Sigmoid colon (tissue), 7 donors: Measurements from ENCODE around the gene APOBEC4. TPM values are rescaled to one million over a fixed set of nuclear protein-coding genes. Genes with fewer than 3 reads are reported as not detected.
"Not testable (repeated sequence)": the region's sequence is repeated elsewhere in the genome, so short reads cannot be mapped to it uniquely, and the experiment has no call there.

Experiments
- DNase-seq: peaks from one replicate; pipeline ENCODE4 v3.0.0-alpha.2; 2019
- H3K27ac ChIP-seq, 4 donors: fragments of 200-600 bp; sonication (generic); one replicate each; pipeline ENCODE4 v1.5.1; 2016 to 2019; ENCODE audit warnings: mild to moderate bottlenecking in 1 of 4
- H3K27me3 ChIP-seq, 3 donors: fragments of 200-600 bp; sonication (generic); one replicate each; pipeline ENCODE4 v1.5.1; 2019; ENCODE audit warnings: mild to moderate bottlenecking in 1 of 3
- H3K36me3 ChIP-seq, 4 donors: fragments of 200-600 bp; sonication (generic); one replicate each; pipeline ENCODE4 v1.5.1; 2016 to 2019
- H3K4me1 ChIP-seq, 4 donors: fragments of 200-600 bp; sonication (generic); one replicate each; pipeline ENCODE4 v1.5.1; 2017 to 2019
- H3K4me3 ChIP-seq, 4 donors: fragments of 200-600 bp; sonication (generic); one replicate each; pipeline ENCODE4 v1.5.1; 2017 to 2019; ENCODE audit warnings: mild to moderate bottlenecking in 2 of 4, moderate library complexity in 1 of 4
- H3K9me3 ChIP-seq, 4 donors: fragments of 200-600 bp in 3 of 4; sonication (generic) in 3 of 4; one replicate each; pipeline versions ENCODE4 v1.5.1 to v1.6.1; 2013 to 2019
- CTCF ChIP-seq, 4 experiments: fragments of 450-650 bp in 3 of 4; fragments of 200-600 bp in 1 of 4; IDR thresholded peaks; one replicate each; pipeline ENCODE4 v1.5.1; 2016 to 2019; ENCODE audit warnings: antibody characterized with exemption in 4 of 4, mild to moderate bottlenecking in 3 of 4, moderate library complexity in 2 of 4
- EP300 ChIP-seq, 4 donors: sonication (generic); formaldehyde crosslinking; IDR thresholded peaks; one replicate each; pipeline ENCODE4 v1.6.1; 2017; ENCODE audit warnings: antibody characterized with exemption in 4 of 4
- POLR2A ChIP-seq, 2 donors: fragments of 450-650 bp; IDR thresholded peaks; one replicate each; pipeline ENCODE4 v1.6.1; 2016; ENCODE audit warnings: antibody characterized with exemption in 2 of 2, mild to moderate bottlenecking in 2 of 2, moderate library complexity in 2 of 2
- POLR2AphosphoS5 ChIP-seq, 4 donors: sonication (generic); formaldehyde crosslinking; IDR thresholded peaks; one replicate each; pipeline ENCODE4 v1.6.1; 2017; ENCODE audit warnings: antibody characterized with exemption in 4 of 4
- WGBS, 2 donors: extraction: QIAGEN DNeasy Blood & Tissue Kit; methylation state at CpG; one replicate each; pipeline ENCODE4 v1.1.7; 2013; 5-methylcytosine and 5-hydroxymethylcytosine counted together
- intact Hi-C: fragments of 100-400 bp; cut with DNase I; formaldehyde crosslinking; loops from one replicate; pipeline ENCODE4 v1.15.1; 2023
- polyA plus RNA-seq, 3 donors: library from polyadenylated mRNA; stranded (reverse); fragments of 200-250 nt; gene quantifications; one replicate each; pipeline ENCODE4 v1.2.3, GENCODE V29; 2013
- total RNA-seq, 4 donors: library from RNA; depleted of rRNA; stranded (reverse); fragments of >200 nt; gene quantifications; one replicate each; pipeline ENCODE4 v1.1.0, GENCODE V29; 2016
- donor health status: healthy with polysubstance abuse.
- donor health status: Bipolar disorder and iron deficiency.
- donor health status: healthy.

Gene APOBEC4
- total and polyA plus RNA-seq, 7 donors: 0.10 TPM; not detected in 6

- no peak overlapping the region for H3K4me3 ChIP-seq
- H3K27ac ChIP-seq: no peak overlapping the region
These were observed 36.7 kb upstream of the APOBEC4 start for GRCh38 chr1:183689762-183690204.

DNA sequence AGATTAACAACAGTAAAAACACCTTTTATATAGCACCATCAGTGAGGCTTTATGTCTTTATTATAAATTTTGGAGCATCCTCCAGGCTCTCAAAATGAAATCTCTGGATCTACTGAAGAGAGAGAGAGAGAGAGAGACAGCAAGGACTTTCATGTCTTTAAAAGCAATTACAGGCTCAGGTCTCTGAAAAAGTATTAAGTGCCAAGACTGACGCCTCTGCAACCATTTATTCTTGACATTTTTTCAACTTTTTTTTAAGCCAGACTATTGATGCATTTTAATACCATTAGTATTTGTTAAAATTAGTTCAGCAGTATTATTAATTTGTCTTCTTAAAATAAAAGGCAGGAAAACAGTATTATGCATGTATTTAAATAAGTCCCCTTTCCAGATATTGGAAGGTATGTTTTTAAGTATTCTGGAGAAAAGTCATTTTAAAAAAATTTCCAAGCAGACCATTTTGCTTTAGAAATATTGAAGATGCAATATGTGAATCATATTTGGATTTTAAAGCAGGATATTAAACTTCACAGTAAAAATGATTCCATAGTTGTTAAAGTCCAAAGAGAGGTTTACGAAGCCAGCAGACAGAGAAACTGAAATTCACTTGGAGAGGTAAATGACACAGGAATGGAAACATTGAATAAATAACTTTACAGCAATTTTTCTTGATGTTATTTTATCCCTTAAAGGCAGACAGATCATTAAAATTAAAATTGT lies 35.4 kb upstream of the APOBEC4 start:
- 92% methylated on average over 2 of the region's 2 CpGs for WGBS, 2 donors
- no peaks in the 10 kb centered on the region for H3K27me3 ChIP-seq
- H3K4me1 ChIP-seq: peaks cover 0 to 7% (median 3%) of the 10 kb centered on the region in 4 donors
- H3K27ac ChIP-seq: no peak overlapping the region
- H3K4me3 ChIP-seq: no peak overlapping the region
- intact Hi-C loops: no loop called here
- no peaks in the 10 kb centered on the region for H3K9me3 ChIP-seq
- no peaks in the 10 kb centered on the region for H3K36me3 ChIP-seq
- no peak for DNase-seq
- TF ChIP-seq EP300 (IDR thresholded peaks at IDR 0.05) (no peak), CTCF (IDR thresholded peaks at IDR 0.05) (no peak), POLR2AphosphoS5 (IDR thresholded peaks at IDR 0.05) (no peak), POLR2A (IDR thresholded peaks at IDR 0.05) (no peak)

More at GRCh38 chr1:183689762-183690204, 36.7 kb upstream of the APOBEC4 start:
- intact Hi-C loops: no loop called here
- Histone ChIP-seq H3K36me3 (no peaks in the 10 kb centered on the region), H3K4me1 (peaks cover 0 to 7% (median 3%) of the 10 kb centered on the region in 4 donors), H3K27me3 (no peaks in the 10 kb centered on the region), H3K9me3 (no peaks in the 10 kb centered on the region)
- no peak for TF ChIP-seq POLR2A (IDR thresholded peaks at IDR 0.05)
- TF ChIP-seq CTCF (IDR thresholded peaks at IDR 0.05): no peak
- TF ChIP-seq POLR2AphosphoS5 (IDR thresholded peaks at IDR 0.05): no peak
- TF ChIP-seq EP300 (IDR thresholded peaks at IDR 0.05): no peak
- no peak for DNase-seq

DNA sequence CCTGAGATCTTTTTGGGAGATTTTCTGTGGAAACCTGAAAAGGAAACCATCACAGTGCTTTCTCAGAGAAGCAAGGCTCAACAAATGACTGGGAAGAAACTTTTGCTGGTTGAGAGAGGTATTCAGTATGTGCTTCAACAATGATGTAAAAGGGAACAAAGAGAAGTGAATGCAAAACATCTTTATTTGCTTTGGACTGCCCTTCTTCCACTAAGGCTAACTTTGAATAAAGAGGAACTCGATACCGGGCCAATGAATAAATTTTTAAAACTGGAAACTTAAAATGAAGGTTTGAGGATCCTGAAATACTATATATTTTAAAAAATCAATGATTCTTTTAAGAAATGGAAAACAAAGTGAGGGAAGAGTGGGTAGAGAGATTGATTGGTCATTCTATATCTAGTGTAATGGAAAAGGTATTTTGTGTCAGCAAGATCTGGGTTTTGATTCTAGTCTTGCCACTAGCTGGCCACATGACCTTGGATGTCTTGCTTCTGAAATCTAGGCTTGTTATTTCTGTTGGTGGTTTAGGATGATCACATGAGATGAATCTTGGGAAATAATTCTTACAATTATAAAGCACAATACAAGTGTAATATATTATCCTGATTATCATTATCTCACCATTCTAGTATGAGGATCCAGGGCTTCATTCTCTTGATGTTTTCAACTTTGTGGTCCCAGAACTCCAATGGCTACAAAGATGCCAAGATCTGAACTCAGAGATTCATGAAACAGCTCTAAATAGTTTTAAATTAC lies 34.6 kb upstream of the APOBEC4 start:
- no peak for TF ChIP-seq POLR2A (IDR thresholded peaks at IDR 0.05)
- TF ChIP-seq EP300 (IDR thresholded peaks at IDR 0.05): no peak
- H3K9me3 ChIP-seq: no peaks in the 10 kb centered on the region
- no peak for DNase-seq
- no peaks in the 10 kb centered on the region for H3K36me3 ChIP-seq
- no peaks in the 10 kb centered on the region for H3K27me3 ChIP-seq
- peaks cover 0 to 7% (median 3%) of the 10 kb centered on the region in 4 donors for H3K4me1 ChIP-seq
- H3K27ac ChIP-seq: no peak overlapping the region
- H3K4me3 ChIP-seq: no peak overlapping the region
- WGBS, 2 donors: 87 to 92% methylated on average over 2 of the region's 2 CpGs
- intact Hi-C loops: no loop called here

- H3K27me3 ChIP-seq: no peaks in the 10 kb centered on the region
- intact Hi-C loops: no loop called here
- no peak for DNase-seq
- peaks cover 0 to 7% (median 3%) of the 10 kb centered on the region in 4 donors for H3K4me1 ChIP-seq
- H3K27ac ChIP-seq: no peak overlapping the region
- H3K4me3 ChIP-seq: no peak overlapping the region
- no peaks in the 10 kb centered on the region for H3K9me3 ChIP-seq
- H3K36me3 ChIP-seq: no peaks in the 10 kb centered on the region
- no peak for TF ChIP-seq CTCF (IDR thresholded peaks at IDR 0.05)
- no peak for TF ChIP-seq POLR2AphosphoS5 (IDR thresholded peaks at IDR 0.05)
- no peak for TF ChIP-seq POLR2A (IDR thresholded peaks at IDR 0.05)
- no peak for TF ChIP-seq EP300 (IDR thresholded peaks at IDR 0.05)
These were observed 33.1 kb upstream of the APOBEC4 start for GRCh38 chr1:183686229-183686628.

DNA sequence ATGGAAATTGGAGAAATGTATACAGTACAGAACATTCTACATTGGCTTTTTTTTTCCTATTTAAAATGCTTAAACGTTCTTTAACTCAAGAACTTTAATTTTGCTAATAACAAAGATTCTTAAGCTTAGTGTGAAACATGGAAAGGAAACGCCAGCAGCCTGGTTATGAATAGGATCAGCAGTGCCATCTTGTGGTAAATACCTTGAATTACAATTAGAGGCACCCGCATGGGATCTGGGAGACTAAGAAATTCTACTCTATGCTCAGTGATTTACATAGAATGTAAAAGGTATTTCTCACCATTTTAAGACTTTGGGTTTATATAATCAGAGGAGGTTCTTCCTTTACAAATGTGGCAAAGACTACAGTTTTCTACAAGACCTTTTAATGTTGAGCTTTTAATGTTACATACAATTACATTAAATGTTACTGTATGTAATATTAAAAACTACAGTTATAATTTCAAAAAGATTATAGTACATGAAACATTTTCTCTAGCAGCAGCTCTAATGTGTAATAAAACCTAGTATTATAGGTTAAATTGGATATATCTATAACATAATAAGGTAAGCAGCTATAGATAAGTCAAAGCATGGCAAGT lies 32.1 kb upstream of the APOBEC4 start:
- no peak for DNase-seq
- intact Hi-C loops: no loop called here
- Histone ChIP-seq H3K4me3 (no peak overlapping the region), H3K27me3 (no peaks in the 10 kb centered on the region), H3K36me3 (no peaks in the 10 kb centered on the region), H3K4me1 (peaks cover 0 to 7% (median 3%) of the 10 kb centered on the region in 4 donors), H3K9me3 (no peaks in the 10 kb centered on the region), H3K27ac (no peak overlapping the region)
- TF ChIP-seq POLR2A (IDR thresholded peaks at IDR 0.05) (no peak), CTCF (IDR thresholded peaks at IDR 0.05) (peak in 3 of 4 experiments; percentile 43 to 63 (median 56)), POLR2AphosphoS5 (IDR thresholded peaks at IDR 0.05) (no peak)
- 2 to 15% methylated on average over 3 of the region's 3 CpGs for WGBS, 2 donors

DNA sequence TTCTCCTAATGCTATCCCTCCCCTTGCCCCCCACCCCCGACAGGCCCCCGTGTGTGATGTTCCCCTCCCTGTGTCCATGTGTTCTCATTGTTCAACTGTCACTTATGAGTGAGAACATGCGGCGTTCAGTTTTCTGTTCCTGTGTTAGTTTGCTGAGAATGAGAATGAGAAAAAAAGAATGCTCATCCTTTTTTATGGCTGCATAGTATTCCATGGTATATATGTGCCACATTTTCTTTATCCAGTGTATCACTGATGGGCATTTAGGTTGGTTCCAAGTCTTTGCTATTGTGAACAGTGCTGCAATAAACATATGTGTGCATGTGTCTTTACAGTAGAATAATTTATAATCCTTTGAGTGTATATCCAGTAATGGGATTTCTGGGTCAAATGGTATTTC lies 26.2 kb upstream of the APOBEC4 start:
- H3K4me1 ChIP-seq, H3K9me3 ChIP-seq, H3K27ac ChIP-seq, intact Hi-C loops, H3K4me3 ChIP-seq, H3K36me3 ChIP-seq, DNase-seq, H3K27me3 ChIP-seq: not testable (repeated sequence)
- 97 to 99% methylated on average over 4 of the region's 4 CpGs for WGBS, 2 donors
